Right lobe of liver (tissue), 4 donors: Measurements from ENCODE around the gene RHOT2.

ENCODE experiments used
- POLR2A ChIP-seq: fragments of 450-650 bp; IDR thresholded peaks from one replicate; pipeline ENCODE4 v1.6.1; 2017; ENCODE audit warnings: antibody characterized with exemption, mild to moderate bottlenecking
- TF ChIP-seq, protein P1 (sequence below), 4 donors: fragments of 200-600 bp in 3 of 4; fragments of 450-650 bp in 1 of 4; IDR thresholded peaks; one replicate each; pipeline versions ENCODE4 v1.5.1 to v1.8.0; 2016 to 2022; ENCODE audit warnings: antibody characterized with exemption in 4 of 4, mild to moderate bottlenecking in 2 of 4
- donor health status: DM: no; HTN: no; CAD: no.
- donor health status: DM: no; HTN: no; CAD: no.
- donor health status: DM: no; HTN: yes; CAD: no.

DNA sequence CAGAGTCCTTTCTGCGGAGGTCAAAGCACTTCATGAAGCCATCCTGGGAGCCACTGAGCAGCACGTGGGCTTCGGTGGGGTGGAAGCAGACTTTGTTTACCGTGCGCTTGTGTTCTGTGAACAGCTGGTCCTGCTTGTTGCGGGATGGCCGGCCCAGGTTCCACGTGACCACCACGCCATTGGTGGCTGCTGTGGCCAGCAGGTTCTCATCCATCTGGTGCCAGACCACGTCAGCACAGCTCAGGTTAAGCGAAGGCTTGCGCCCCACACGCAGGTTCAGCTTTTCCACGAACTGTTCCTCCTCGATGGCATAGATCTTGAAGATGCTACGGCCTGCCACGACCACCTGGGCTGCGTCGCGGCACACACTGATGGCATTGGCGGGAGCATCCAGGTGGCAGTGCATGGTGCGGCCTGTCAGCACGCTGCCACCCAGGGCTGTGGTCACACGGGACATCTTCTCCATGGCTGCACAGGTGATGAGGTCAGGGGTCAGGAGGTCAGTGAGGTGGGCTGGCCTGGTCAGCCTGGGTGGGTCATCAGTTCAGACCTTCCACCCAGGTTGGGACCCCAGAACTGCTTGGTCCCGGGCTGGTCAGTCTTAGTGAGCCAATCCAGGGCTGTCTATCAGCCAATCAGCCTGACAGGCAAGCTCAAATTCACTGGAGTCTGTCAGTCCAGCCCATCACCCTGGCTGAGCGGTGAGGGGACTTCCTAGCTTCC, 21.4 kb downstream of the RHOT2 start:
- TF ChIP-seq, protein P1, sequence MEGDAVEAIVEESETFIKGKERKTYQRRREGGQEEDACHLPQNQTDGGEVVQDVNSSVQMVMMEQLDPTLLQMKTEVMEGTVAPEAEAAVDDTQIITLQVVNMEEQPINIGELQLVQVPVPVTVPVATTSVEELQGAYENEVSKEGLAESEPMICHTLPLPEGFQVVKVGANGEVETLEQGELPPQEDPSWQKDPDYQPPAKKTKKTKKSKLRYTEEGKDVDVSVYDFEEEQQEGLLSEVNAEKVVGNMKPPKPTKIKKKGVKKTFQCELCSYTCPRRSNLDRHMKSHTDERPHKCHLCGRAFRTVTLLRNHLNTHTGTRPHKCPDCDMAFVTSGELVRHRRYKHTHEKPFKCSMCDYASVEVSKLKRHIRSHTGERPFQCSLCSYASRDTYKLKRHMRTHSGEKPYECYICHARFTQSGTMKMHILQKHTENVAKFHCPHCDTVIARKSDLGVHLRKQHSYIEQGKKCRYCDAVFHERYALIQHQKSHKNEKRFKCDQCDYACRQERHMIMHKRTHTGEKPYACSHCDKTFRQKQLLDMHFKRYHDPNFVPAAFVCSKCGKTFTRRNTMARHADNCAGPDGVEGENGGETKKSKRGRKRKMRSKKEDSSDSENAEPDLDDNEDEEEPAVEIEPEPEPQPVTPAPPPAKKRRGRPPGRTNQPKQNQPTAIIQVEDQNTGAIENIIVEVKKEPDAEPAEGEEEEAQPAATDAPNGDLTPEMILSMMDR (IDR thresholded peaks at IDR 0.05) = no peak
- no peak for TF ChIP-seq POLR2A
